HepG2 (cell line): ENCODE measurements around the gene STS. TPM values are rescaled to one million over a fixed set of nuclear protein-coding genes. Genes with fewer than 3 reads are reported as not detected.

ENCODE experiments used
- ATAC-seq: fragments of 200-7000 bp; cut with Tn5 transposase; 3 replicates; pipeline ENCODE4 v1.9.1; 2020; ENCODE audit warnings: mild to moderate bottlenecking, moderate library complexity
- BruUV-seq: library from RNA; stranded (reverse); fragments of 400-500 nt; replicated peaks from 2 replicates; lab custom pipeline; 2021; lab: Mats Ljungman, UMichigan
- CTCF ChIA-PET: fragments of 300-600 bp; formaldehyde crosslinking; extraction: SDS; loops from one replicate; lab custom pipeline; 2021; ENCODE audit warnings: low total read pairs, inconsistent platforms, low intra/inter-chr PET ratio; lab: Yijun Ruan, JAX
- POLR2A ChIA-PET: fragments of 350-600 bp; sonication (Branson Sonifier 250); formaldehyde crosslinking; loops from one replicate; lab custom pipeline; 2020; ENCODE audit warnings: antibody characterized with exemption, inconsistent platforms; lab: Yijun Ruan, JAX
- DNase-seq: peaks from one replicate; pipeline ENCODE4 v3.0.0-alpha.2; 2015; ENCODE audit warnings: low spot score
- FAIRE-seq: peaks from 3 replicates; lab custom pipeline; 2011; peaks lifted over from hg19 to GRCh38; lab: Jason Lieb, UNC
- H2AFZ ChIP-seq: one replicate; pipeline ENCODE4 v1.6.1; 2011; ENCODE audit warnings: low read length, inconsistent platforms
- H3K27ac ChIP-seq: fragments of 300-600 bp; 3 replicates; pipeline ENCODE4 v1.8.0; 2011; ENCODE audit warnings: mixed run types, mild to moderate bottlenecking, mixed read lengths, low read length, inconsistent platforms; ENCODE audit not compliant: insufficient read depth; ENCODE audit errors: extremely low read length
- H3K27me3 ChIP-seq, 2 experiments: fragments of 200-600 bp in 1 of 2; 2 replicates in 1 of 2; 3 replicates in 1 of 2; pipeline versions ENCODE4 v1.6.0 to v1.8.0; 2011; ENCODE audit warnings: low read length in 2 of 2, mild to moderate bottlenecking in 2 of 2, moderate library complexity in 2 of 2, inconsistent platforms in 1 of 2; ENCODE audit not compliant: insufficient read depth in 2 of 2, control insufficient read depth in 1 of 2
- H3K36me3 ChIP-seq, 2 experiments: fragments of 200-600 bp in 1 of 2; replicated peaks in 1 of 2; 2 replicates in 1 of 2; 3 replicates in 1 of 2; pipeline versions ENCODE4 v1.5.1 to v1.8.0; 2011; ENCODE audit warnings: low read length in 2 of 2, inconsistent platforms in 1 of 2; ENCODE audit not compliant: insufficient read depth in 2 of 2, control insufficient read depth in 1 of 2
- H3K4me1 ChIP-seq: 2 replicates; pipeline ENCODE4 v1.5.1; 2012; ENCODE audit warnings: low read length, inconsistent platforms; ENCODE audit not compliant: insufficient read depth
- H3K4me2 ChIP-seq: 2 replicates; pipeline ENCODE4 v1.6.0; 2011; ENCODE audit warnings: low read depth, low read length, inconsistent platforms
- H3K4me3 ChIP-seq, 3 experiments: fragments of 200-600 bp in 1 of 3; sonication (generic), shearing (Covaris generic) in 1 of 3; replicated peaks in 1 of 3; 2 replicates each; pipeline ENCODE4 v1.5.1; 2011 to 2016; ENCODE audit warnings: low read length in 3 of 3, inconsistent platforms in 2 of 3, low read depth in 2 of 3, mild to moderate bottlenecking in 2 of 3, control low read depth in 1 of 3, mixed read lengths in 1 of 3; ENCODE audit not compliant: insufficient read depth in 1 of 3
- H3K79me2 ChIP-seq: one replicate; pipeline ENCODE4 v1.6.1; 2011; ENCODE audit warnings: low read length, inconsistent platforms; ENCODE audit not compliant: insufficient read depth
- H3K9ac ChIP-seq: 2 replicates; pipeline ENCODE4 v1.6.0; 2011; ENCODE audit warnings: mild to moderate bottlenecking, low read depth, low read length, inconsistent platforms; ENCODE audit not compliant: insufficient read depth
- H3K9me3 ChIP-seq: 2 replicates; pipeline ENCODE4 v1.5.1; 2012; ENCODE audit warnings: mild to moderate bottlenecking, low read length
- H4K20me1 ChIP-seq: 2 replicates; pipeline ENCODE4 v1.6.0; 2011; ENCODE audit warnings: inconsistent platforms, mild to moderate bottlenecking, low read length, moderate library complexity; ENCODE audit not compliant: insufficient read depth
- DNMT1 ChIP-seq: sonication (generic); formaldehyde crosslinking; IDR thresholded peaks from 2 replicates; pipeline ENCODE4 v1.5.1; 2020; ENCODE audit warnings: mild to moderate bottlenecking, missing genetic modification reagents
- KLF12 ChIP-seq: sonication (generic); formaldehyde crosslinking; IDR thresholded peaks from 2 replicates; pipeline ENCODE4 v1.4.0; 2020; ENCODE audit warnings: missing genetic modification reagents, borderline replicate concordance
- THAP9 ChIP-seq: sonication (generic); formaldehyde crosslinking; IDR thresholded peaks from 2 replicates; pipeline ENCODE4; 2020; ENCODE audit warnings: missing genetic modification reagents, mild to moderate bottlenecking, borderline replicate concordance
- ZHX2 ChIP-seq, 2 experiments: sonication (generic) in 1 of 2; formaldehyde crosslinking in 1 of 2; IDR thresholded peaks; 2 replicates each; pipeline versions ENCODE4 v1.6.1 to v1.9.0; 2014 to 2022; ENCODE audit warnings: antibody characterized with exemption in 1 of 2, borderline replicate concordance in 1 of 2, inconsistent platforms in 1 of 2, low read depth in 1 of 2, missing genetic modification reagents in 1 of 2
- ZNF484 ChIP-seq: sonication (generic); formaldehyde crosslinking; IDR thresholded peaks from 2 replicates; pipeline ENCODE4 v1.5.1; 2020; ENCODE audit warnings: mild to moderate bottlenecking, low read depth, missing genetic modification reagents, borderline replicate concordance
- ZNF678 ChIP-seq: sonication (generic); formaldehyde crosslinking; IDR thresholded peaks from 2 replicates; pipeline ENCODE4 v1.4.0; 2020; ENCODE audit warnings: mild to moderate bottlenecking, missing genetic modification reagents
- ZNF749 ChIP-seq: sonication (generic); formaldehyde crosslinking; IDR thresholded peaks from 2 replicates; pipeline ENCODE4 v1.8.0; 2022; ENCODE audit warnings: mild to moderate bottlenecking, missing genetic modification reagents, moderate library complexity, borderline replicate concordance
- WGBS: methylation state at CpG from one replicate; pipeline ENCODE4 v1.1.6; 2017; ENCODE audit warnings: low lambda C conversion rate; 5-methylcytosine and 5-hydroxymethylcytosine counted together
- in situ Hi-C: cut with HindIII; loops from 2 replicates; pipeline ENCODE4 v1.10.0; 2017; ENCODE audit warnings: low pct_unique_long_range_greater_than_20kb; ENCODE audit not compliant: extremely low pct_ligation_motif_present
- intact Hi-C: fragments of 100-400 bp; cut with micrococcal nuclease; formaldehyde crosslinking; loops from one replicate; pipeline ENCODE4 v1.10.0; 2022; ENCODE audit not compliant: unreplicated experiment
- polyA plus RNA-seq, 8 experiments: library from polyadenylated mRNA; depleted of rRNA in 3 of 8; stranded (reverse) in 7 of 8; unstranded in 1 of 8; fragments of >200 nt; fragmentation: Illumina TruSeq in 4 of 8; extraction: Trizol in 4 of 8; gene quantifications; 2 replicates each; pipeline versions ENCODE4 v1.2.1 to v1.2.3, GENCODE V29; 2011 to 2016; ENCODE audit warnings: low read depth in 4 of 8, missing spikeins in 1 of 8, mixed read lengths in 1 of 8; ENCODE audit not compliant: insufficient read depth in 1 of 8
- total RNA-seq, 5 experiments: library from RNA; depleted of rRNA; stranded (reverse); fragments of >200 nt; fragmentation: Illumina TruSeq; extraction: Trizol; gene quantifications; 2 replicates each; pipeline ENCODE4 v1.2.3, GENCODE V29; 2016; ENCODE audit warnings: low read depth in 1 of 5
- TF ChIP-seq, protein P1 (sequence below), 2 experiments: sonication (generic) in 1 of 2; formaldehyde crosslinking in 1 of 2; IDR thresholded peaks; 2 replicates each; pipeline versions ENCODE4 v1.4.0 to v1.6.1; 2018 to 2020; ENCODE audit warnings: missing genetic modification reagents in 2 of 2, borderline replicate concordance in 1 of 2, low read depth in 1 of 2, mild to moderate bottlenecking in 1 of 2, missing biosample characterization in 1 of 2

The STS gene
- total and polyA plus RNA-seq, 2 of the 13 experiments (the other 11 are each of a cell fraction or from before 2014, with no cell fraction given): 0.87 to 1.5 TPM

DNA sequence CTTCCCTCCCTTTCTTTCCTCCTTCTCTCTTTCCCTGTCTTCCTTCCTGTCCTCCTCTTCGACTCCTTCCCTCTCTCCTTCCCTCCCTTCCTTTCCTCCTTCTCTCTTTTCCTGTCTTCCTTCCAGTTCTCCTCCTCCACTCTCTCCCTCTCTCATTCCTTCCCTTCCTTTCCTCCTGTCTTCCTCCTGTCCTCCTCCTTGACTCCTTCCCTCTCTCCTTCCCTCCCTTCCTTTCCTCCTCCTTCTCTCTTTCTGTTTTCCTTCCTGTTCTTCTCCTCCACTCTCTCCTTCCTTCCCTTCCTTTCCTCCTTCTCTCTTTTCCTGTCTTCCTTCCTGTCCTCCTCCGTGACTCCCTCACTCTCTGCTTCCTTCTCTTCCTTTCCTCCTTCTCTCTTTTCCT lies 5.7 kb downstream of the STS start:
- no peak for DNase-seq
- 83% methylated on average over 2 of the region's 2 CpGs for WGBS
- Histone ChIP-seq H3K27me3 (no peaks in the 10 kb centered on the region; a peak in 1 of 5 replicates), H3K4me2 (no peak overlapping the region), H2AFZ (no peak overlapping the region), H3K79me2 (no peaks in the 10 kb centered on the region), H3K9me3 (no peaks in the 10 kb centered on the region), H3K4me1 (peaks cover 6% of the 10 kb centered on the region), H3K9ac (no peak overlapping the region), H3K27ac (no peak overlapping the region), H3K4me3 (no peak overlapping the region), H3K36me3 (no peaks in the 10 kb centered on the region), H4K20me1 (no peaks in the 10 kb centered on the region)
- no TSS peak for BruUV-seq
- ChIA-PET POLR2A (no interaction called here), CTCF (no interaction called here)
- in situ Hi-C loops: no loop called here
- no peak for ATAC-seq
- FAIRE-seq: no peak
- no peak for TF ChIP-seq KLF12 (CRISPR knock-in tag)
- no peak for TF ChIP-seq DNMT1 (CRISPR knock-in tag)
- no peak for TF ChIP-seq ZNF484
- no peak for TF ChIP-seq ZNF678 (CRISPR knock-in tag)
- TF ChIP-seq, protein P1, sequence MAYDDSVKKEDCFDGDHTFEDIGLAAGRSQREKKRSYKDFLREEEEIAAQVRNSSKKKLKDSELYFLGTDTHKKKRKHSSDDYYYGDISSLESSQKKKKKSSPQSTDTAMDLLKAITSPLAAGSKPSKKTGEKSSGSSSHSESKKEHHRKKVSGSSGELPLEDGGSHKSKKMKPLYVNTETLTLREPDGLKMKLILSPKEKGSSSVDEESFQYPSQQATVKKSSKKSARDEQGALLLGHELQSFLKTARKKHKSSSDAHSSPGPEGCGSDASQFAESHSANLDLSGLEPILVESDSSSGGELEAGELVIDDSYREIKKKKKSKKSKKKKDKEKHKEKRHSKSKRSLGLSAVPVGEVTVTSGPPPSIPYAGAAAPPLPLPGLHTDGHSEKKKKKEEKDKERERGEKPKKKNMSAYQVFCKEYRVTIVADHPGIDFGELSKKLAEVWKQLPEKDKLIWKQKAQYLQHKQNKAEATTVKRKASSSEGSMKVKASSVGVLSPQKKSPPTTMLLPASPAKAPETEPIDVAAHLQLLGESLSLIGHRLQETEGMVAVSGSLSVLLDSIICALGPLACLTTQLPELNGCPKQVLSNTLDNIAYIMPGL (CRISPR knock-in tag; IDR thresholded peaks at IDR 0.05; ENCODE audit: borderline replicate concordance in 1 of 2, low read depth in 1 of 2): no peak
- no peak for TF ChIP-seq ZNF749 (CRISPR knock-in tag)
- TF ChIP-seq ZHX2 (IDR thresholded peaks at IDR 0.05; ENCODE audit: low read depth): no peak
- TF ChIP-seq ZHX2 (CRISPR knock-in tag; IDR thresholded peaks at IDR 0.05; ENCODE audit: borderline replicate concordance): no peak
- no peak for TF ChIP-seq THAP9 (CRISPR knock-in tag)
- intact Hi-C loops: no loop called here
